Stimulated activated CD4-positive, alpha-beta T cell treated with anti-CD3 and anti-CD28 coated beads, TNF-alpha, amount 100 ng/mL, for 4 hours (primary cell): ENCODE data around the gene EDRF1.
"Not testable (repeated sequence)": the region's sequence is repeated elsewhere in the genome, so short reads cannot be mapped to it uniquely, and the experiment has no call there.

Source experiments
- DNase-seq, 3 experiments: peaks; one replicate each; pipeline ENCODE4 v3.0.0-alpha.2; 2020; ENCODE audit warnings: low read depth in 3 of 3

The EDRF1 gene

DNA sequence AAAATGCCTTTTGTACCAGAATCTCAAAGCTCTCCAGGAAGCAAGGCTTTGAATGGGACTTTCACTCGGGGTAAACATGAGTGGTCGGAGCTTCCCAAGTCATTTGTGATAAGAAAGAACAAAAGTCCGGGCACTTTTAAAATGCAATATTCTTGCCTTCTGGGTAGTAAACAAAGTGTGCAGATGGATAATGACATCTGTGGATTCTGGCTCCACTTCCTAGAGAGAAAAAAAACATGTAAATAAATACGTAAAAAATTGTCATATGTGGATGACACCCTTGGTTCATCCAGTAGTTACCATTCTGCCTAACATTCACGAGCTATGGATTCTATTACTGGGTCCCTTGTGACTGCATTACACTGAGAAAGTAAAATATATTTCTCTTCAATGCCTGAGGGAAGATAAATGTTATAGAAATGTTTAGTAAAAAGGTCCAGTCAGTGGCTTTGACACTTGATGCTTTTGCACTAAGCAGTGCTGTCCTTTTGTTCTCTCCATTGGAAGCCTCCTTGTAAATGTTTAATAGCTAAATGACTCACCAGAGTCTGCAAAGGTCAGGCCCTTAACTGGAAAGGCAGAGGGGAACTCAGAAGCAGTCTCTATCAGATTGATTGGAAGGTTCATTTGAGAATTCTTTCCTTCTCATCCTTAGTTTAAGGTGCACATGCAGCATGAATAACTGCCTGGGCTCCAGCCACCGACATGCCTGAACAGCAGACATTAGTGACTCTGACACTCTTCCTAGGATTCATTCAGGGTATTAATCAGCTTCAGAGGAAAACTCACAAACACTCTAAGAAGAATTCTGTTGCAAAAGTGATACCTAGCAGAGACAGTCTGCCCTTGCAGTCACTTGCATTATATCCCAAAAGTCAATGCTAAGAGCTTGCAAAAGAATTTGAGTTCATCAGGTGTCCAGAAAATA is 11.7 kb upstream of the EDRF1 start:
- DNase-seq, result no peak

DNA sequence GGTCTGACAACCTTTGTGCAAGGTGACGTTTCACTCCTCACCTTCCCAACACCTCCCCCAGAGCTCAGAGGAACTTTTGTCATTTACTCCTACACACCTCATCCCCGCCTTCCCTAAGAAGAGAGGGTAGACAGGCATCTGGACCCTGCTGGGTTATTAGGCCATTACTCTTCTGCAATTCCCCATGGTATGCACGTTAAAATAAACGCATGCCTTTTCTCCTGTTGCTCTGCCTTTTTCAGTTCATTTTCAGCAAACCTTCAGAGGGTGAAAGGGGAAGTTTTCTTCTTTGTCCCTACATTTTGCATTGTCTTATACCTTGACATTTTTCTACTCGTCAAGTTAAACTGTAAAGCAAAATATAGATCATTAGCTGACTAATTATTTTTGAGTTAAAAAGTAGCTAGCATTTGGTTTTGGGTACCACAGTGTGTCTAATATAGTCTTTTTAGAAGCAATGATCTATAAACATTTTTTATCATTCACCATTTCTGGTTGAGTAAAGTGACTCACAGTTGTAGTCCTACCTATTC is 10.5 kb upstream of the EDRF1 start:
- no peak for DNase-seq

GRCh38 chr10:125709553-125710474 is 9.7 kb upstream of the EDRF1 start:
- DNase-seq, result no peak

- DNase-seq, result no peak
These were observed 8.3 kb upstream of the EDRF1 start for GRCh38 chr10:125711110-125711750.

DNA sequence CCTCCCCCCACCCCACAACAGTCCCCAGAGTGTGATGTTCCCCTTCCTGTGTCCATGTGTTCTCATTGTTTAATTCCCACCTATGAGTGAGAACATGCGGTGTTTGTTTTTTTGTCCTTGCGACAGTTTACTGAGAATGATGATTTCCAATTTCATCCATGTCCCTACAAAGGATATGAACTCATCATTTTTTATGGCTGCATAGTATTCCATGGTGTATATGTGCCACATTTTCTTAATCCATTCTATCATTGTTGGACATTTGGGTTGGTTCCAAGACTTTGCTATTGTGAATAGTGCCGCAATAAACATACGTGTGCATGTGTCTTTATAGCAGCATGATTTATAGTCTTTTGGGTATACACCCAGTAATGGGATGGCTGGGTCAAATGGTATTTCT is 4.8 kb upstream of the EDRF1 start:
- not testable (repeated sequence) for DNase-seq

DNA sequence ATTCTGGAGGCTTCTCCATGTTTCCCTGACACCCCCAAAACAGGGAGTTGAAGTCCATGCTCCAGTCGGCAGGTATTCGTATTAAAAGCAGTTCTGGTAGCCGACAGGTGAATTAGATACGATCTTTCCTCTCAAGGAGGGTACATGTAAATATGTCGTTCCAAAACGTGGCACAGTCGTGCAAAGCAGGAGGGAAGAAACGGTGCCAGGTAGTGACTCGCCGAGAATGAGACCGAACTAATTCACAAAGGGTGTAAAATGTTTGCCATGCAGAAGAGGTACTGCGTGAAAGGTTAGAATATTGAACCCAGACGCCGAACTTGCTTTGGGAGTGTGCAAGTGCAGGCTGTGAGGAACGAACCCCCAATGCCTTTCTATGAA is 483 bp downstream of the EDRF1 start:
- DNase-seq, result no peak

DNA sequence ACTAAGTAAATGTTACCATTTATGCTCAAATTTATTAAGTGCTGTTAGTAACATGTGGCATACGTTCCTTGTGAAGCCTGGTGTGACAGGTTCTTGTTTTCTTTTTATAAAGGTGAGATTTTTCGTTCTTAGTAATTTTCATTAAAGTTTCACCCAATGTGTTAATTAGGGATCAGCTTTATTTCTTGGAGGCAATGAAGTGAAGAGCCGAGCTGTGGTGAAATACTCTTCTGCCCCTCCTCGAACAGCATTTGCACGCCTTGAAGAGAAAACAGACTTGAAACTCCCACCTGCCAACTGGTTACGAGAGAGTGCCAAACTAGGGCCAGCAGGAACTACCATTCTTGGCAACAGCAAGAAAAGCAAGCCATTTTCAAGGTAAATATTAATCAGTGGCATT is 1.5 kb downstream of the EDRF1 start:
- no peak for DNase-seq

DNA sequence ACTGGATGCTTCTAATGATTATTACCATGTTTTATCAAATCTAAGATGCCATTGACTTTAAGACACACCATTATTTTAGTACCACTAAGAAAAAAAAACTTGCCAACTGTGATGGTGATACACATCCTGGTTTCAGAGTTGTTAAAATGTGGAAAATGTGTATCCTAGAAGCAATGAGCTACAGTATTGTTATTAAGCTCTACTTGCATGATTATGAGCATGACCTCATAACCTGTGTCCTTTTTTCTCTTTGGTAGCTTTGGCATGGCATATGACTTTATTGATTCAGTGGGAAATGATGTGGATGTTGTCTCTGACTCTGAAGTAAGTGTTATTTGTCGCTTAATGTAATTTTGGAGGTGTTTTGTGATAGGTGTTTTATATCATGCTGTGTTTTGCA is 3.3 kb downstream of the EDRF1 start:
- no peak for DNase-seq

DNA sequence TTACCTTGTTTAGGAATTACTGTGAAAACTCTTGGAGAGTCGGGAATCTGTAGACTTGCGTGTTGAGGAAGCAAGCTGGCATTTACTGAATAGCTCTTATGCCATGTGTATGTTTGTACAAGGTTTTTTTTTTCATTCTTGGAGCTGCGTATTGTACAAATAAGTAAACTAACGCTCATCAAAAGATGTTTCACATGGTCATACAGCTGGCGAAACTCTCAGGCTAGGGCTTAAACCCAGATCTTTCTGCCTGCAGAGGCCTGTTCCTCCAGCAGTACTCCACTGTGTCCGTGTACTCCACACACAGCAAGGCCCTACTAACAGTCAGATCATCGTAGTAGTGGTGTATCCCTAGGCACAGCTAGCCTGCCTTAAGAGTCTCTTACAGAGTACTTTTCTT is 7.4 kb downstream of the EDRF1 start:
- DNase-seq, result no peak

GRCh38 chr10:125727436-125727835 is 7.9 kb downstream of the EDRF1 start:
- DNase-seq, result no peak

GRCh38 chr10:125734148-125734547 is 14.6 kb downstream of the EDRF1 start:
- DNase-seq, result no peak

DNA sequence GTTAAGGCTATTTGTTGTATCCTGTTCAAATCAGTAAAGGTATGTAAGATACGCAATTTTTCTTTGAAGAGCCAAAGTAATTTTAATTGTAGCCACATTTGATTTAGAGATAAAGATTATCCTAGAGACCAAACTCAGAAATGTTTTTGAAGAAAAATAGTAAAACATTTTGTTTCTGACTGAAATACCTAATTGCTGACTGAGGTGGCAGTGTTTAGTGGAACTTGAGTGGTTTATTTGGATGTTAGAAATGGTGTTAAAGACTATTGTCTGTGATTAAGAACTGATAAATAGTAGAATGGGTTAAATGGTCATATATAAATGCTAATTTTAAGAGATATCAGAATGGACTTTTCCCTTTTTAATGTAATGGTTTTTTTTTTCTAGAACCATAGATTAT is 15.3 kb downstream of the EDRF1 start:
- DNase-seq, result no peak

DNA sequence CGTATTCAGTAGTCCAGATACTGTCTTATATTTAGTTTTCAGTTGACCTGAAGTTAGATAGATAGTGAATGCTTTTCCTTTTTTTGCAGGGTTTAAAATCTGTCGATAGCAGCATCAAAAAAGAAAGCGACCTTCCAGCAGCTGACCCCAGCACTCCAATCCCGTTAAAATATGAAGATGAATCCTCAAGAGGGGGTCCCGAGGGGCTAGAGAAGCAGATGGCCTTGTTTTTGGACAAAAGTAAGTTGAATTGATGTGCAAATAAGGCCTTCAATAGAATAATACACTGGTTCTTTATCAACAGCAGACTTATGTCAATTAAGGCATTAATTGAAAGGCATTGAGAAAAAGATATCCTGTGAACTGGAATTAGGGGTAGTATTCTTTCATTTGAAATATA is 18.7 kb downstream of the EDRF1 start:
- DNase-seq, result no peak

- no peak for DNase-seq
These were observed 20.6 kb downstream of the EDRF1 start for GRCh38 chr10:125739994-125740679.

DNA sequence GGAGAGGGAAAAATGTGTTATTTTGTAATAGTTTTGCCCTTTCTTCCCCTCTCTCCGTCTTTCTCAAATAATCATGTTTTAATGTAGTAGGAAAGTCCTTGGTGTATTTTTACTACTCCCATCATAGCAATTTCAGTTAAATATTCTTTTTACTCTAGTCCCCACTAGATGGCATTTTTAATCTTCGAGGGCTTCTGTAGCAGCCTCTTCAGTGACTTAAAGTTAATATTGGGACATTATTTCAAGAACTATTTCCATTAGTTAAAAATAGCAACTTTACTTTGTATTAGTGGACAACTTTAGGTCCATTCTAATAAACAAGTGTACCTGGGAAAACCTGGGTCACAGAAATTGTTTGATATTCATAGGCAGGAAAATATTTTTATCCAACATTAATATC is 23.0 kb downstream of the EDRF1 start:
- DNase-seq, result no peak

DNA sequence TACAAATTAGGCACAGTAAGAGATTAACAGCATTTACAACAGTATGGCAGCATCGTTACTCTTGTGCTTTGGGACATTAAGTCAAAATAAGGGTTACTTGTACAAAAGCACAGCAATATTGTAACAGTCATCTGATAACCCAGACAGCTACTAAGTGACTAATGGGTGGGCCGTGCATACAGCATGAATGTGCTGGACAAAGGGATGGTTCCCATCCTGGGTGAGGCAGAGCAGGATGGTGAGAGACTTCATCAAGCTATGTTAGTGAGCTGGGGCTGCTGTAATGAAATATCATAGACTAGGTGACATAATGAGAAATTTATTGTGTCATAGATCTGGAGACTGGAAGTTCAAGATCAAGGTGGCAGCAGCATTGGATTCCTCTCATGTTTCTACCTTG is 25.4 kb downstream of the EDRF1 start:
- DNase-seq, result no peak

GRCh38 chr10:125747417-125747816 is 27.9 kb downstream of the EDRF1 start:
- no peak for DNase-seq

- DNase-seq, result no peak
These were observed 36.7 kb downstream of the EDRF1 start for GRCh38 chr10:125756196-125756595.

- DNase-seq, result no peak
These were observed 37.5 kb downstream of the EDRF1 start for GRCh38 chr10:125756853-125757487.

- no peak for DNase-seq
These were observed 38.2 kb downstream of the EDRF1 start for GRCh38 chr10:125757742-125758141.

DNA sequence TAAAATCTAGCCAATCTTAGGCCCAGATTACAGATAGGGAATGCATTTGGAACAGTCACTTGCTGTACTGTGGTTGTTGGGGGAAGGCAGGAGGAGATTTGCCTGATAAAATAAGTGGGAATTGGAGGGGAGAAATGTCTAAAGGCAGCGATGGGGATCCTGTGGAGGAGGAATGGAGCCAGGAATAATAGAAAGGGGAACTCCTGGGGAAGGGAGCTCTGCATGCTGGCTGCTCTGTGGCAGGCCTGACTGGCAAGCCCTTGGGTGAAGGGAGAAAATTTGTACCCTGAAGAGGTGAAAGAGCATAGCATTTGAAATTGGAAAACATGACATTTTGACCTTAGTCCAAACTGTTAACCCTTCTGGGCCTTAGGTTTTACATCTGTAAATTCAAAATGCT is 42.5 kb downstream of the EDRF1 start:
- no peak for DNase-seq
